Epithelial cell of proximal tubule (primary cell): ENCODE data around the gene COG7. TPM values are rescaled to one million over a fixed set of nuclear protein-coding genes. Genes with fewer than 3 reads are reported as not detected.
"Not testable (repeated sequence)": the region's sequence is repeated elsewhere in the genome, so short reads cannot be mapped to it uniquely, and the experiment has no call there.

ENCODE experiments used
- DNase-seq: peaks from one replicate; pipeline ENCODE4 v3.0.0-alpha.2; 2011; ENCODE audit warnings: low read depth
- H3K4me3 ChIP-seq: 2 replicates; pipeline ENCODE4 v1.5.1; 2011; ENCODE audit warnings: low read depth, mild to moderate bottlenecking, low read length
- CTCF ChIP-seq: conservative IDR thresholded peaks from 2 replicates; pipeline ENCODE4 v1.5.1; 2012; ENCODE audit warnings: low read depth, mild to moderate bottlenecking, low read length
- total RNA-seq: library from RNA; depleted of rRNA; stranded (reverse); fragments of >200 nt; gene quantifications from 2 replicates; pipeline ENCODE4 v1.2.3, GENCODE V29; 2015

The COG7 gene
- total RNA-seq, 1 donor from 2014 or later = 9.9 TPM

GRCh38 chr16:23367564-23367963 is 85.4 kb downstream of the COG7 start:
- DNase-seq = no peak
- TF ChIP-seq CTCF = no peak
- H3K4me3 ChIP-seq = no peak overlapping the region

GRCh38 chr16:23366341-23366740 is 86.6 kb downstream of the COG7 start:
- not testable (repeated sequence) for H3K4me3 ChIP-seq, DNase-seq

- H3K4me3 ChIP-seq = no peak overlapping the region
- no peak for TF ChIP-seq CTCF
- DNase-seq = no peak
Observed at GRCh38 chr16:23365602-23366240, 87.3 kb downstream of the COG7 start.

DNA sequence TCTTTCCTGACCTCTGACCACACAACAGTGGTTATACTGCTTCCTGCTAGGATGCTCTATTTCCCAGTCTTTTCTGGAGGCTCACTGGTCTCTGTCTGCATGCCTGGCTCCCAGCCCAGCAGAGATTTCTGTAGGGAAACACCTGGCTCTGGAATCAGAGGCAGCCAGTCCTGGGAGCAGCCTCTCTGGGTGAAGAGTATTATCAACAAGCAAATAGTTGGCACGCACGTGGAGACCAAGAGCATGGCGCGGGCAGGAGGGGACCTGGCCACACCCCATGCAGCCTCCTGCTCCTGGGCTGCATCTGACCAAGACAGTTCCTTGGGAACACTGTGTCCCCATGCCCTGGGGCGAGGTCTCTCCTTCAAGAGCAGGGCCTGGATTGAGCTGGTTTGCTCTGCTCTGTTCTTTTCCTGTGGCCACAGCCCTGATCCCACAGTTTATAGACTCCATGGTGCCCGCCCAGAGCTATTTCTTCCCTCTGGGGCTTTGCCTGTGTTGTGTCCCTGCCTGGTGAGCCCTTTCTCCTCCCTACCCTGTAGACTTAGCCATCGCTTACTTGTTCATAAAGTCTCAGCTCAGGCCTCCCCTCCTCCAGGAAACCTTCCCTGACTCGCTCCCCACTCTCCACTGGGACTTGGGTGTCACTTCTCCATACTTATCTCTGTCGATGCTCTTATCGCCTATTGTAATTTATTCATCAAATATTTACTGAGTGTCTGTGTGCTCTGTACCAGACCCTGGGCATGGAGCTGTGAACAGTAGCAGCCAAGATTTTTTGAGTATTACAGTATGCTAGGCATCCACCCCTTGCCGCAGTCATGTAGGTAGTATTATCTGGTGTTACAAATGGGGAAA is 90.3 kb downstream of the COG7 start:
- DNase-seq = no peak
- no peak overlapping the region for H3K4me3 ChIP-seq
- TF ChIP-seq CTCF = no peak

DNA sequence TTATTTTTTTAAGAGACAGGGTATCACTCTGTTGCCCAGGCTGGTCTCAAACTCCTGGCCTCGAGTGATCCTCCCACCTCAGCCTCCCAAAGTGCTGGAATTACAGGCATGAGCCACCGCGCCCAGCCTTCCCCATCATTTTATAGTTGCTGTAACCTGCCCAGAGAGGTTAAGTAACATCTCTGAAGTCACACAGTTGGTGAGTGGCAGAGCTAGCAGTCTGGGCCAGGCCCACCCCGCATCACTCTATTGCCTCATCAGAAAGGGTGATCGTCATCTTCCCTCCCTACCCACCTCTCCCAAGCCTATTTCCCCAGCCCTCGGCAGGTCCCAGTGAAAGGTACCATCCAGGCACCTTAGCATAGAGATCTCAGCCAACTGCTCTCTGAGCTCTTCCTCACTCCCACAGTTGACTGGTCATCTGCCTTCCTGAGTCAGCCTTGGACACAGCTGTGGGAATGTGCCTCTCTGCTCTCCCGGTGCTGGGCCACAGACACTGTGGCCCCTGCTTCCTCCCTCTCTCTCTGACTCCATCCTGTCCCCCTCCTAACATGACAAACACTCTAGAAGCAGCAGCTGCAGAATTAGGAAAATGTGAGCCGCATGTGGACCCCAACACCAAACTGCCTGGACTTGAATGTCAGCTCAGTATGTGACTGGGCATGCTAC is 93.8 kb downstream of the COG7 start:
- no peak overlapping the region for H3K4me3 ChIP-seq
- no peak for TF ChIP-seq CTCF
- no peak for DNase-seq

DNA sequence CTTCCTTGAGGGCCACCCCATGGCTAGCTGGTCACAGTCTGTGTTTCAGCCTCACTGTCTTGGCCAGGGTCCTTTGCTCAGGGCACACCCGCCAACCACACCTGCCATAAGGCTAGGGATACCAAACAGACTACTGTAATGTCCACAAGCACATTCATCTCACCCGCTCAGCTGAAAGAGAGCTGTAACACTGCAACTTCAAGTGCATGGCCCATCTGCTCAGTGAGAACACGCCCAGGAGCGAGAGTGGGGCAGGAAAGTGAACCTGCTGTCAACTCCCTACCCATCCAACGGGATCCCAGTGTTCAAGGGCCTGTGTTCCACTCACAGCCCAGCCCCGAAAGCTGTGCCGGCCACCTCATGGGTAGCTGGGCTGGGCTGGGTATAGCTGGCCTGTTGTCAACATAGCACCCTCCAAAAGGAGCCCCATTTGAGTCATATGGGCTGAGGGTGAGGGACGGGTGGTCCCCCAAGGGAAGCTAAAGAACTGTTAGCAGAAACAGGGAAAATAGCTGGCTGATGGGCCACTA is 95.2 kb downstream of the COG7 start:
- no peak overlapping the region for H3K4me3 ChIP-seq
- TF ChIP-seq CTCF = no peak
- no peak for DNase-seq

GRCh38 chr16:23356941-23357340 is 96.0 kb downstream of the COG7 start:
- H3K4me3 ChIP-seq = no peak overlapping the region
- TF ChIP-seq CTCF = no peak
- DNase-seq = no peak
